Measurements from ENCODE around the gene LRRC30. TPM values are rescaled to one million over a fixed set of nuclear protein-coding genes. Genes with fewer than 3 reads are reported as not detected.

Gene LRRC30
- not detected for total RNA-seq

DNA sequence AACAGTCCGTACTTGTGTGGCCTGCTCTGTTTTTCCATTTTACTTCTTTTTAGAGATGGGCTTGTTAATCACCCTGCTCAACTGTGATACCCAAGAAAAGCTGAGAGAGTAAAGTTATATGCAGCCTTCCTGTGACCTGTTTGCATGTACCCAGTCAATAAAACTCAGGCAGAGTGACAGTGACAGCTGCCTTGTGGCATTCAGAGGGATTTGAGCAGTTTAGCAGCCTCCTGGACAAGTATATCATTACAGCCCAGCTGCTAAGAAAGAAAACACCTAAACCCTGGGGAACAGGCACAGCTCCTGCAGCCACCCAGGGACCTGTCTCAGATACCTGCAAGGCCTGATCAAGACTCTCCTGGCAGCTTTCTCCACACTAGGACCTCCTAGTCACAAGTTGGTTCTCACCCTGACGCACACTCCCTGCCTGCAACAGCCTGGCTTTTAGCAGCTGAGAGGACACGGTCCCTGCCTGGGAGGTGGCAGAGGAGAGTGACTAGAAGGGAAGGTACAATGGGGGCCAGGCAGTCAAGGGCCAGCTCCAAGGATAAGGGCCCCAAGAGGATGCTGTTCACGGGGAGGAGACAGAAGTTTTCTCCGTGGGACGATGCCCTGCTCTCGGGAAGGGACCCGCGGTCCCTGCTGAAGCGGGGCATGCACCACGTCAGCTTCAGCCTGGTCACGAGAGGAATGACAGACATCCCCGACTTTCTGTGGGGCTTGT is at the start of gene LRRC30:
LRRC30 (plus strand) TSS at position 464 of the 724 bp plus-strand sequence; CDS start at position 514, 50 bp downstream.
- no peak within 1 kb of the TSS for H3K4me3 ChIP-seq
- no peaks in the 10 kb centered on the region for H3K27me3 ChIP-seq
- H3K36me3 ChIP-seq: no peaks in the 10 kb centered on the region
- H3K27ac ChIP-seq: no peak within 1 kb of the TSS
- no peaks in the 10 kb centered on the region for H3K4me1 ChIP-seq
- H3K9me3 ChIP-seq: no peaks in the 10 kb centered on the region
- intact Hi-C loops (cut with DNase I; ENCODE audit: low total_unique reads): no loop called here
- TF ChIP-seq CTCF (IDR thresholded peaks at IDR 0.05): no peak
- TF ChIP-seq POLR2A (IDR thresholded peaks at IDR 0.05): no peak
- DNase-seq: no peak

DNA sequence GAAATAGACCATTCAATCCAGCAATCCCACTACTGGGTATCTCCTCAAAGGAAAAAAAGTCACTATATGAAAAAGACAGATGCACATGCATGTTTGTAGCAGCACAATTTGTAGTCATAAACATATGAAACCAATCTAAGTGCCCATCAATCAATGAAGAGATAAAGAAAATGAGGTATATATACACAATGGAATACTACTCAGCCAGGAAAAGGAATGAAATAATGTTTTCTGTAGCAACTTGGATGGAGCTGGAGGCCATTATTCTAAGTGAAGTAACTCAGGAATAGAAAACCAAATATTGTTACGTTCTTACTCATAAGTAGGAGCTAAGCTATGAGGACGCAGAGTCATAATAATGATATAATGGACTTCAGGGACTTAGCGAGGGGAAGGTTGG is 45.2 kb upstream of the LRRC30 start:
- Histone ChIP-seq H3K27me3 (no peaks in the 10 kb centered on the region), H3K36me3 (no peaks in the 10 kb centered on the region), H3K4me3 (no peak overlapping the region)

GRCh38 chr18:7190547-7191156 is 40.2 kb upstream of the LRRC30 start:
- no peak for DNase-seq
- TF ChIP-seq POLR2A (IDR thresholded peaks at IDR 0.05): no peak
- TF ChIP-seq CTCF (IDR thresholded peaks at IDR 0.05): no peak
- intact Hi-C loops (cut with DNase I; ENCODE audit: low total_unique reads): no loop called here
- H3K36me3 ChIP-seq: no peaks in the 10 kb centered on the region
- no peak overlapping the region for H3K4me3 ChIP-seq
- no peak overlapping the region for H3K27ac ChIP-seq
- no peaks in the 10 kb centered on the region for H3K27me3 ChIP-seq
- no peaks in the 10 kb centered on the region for H3K4me1 ChIP-seq
- no peaks in the 10 kb centered on the region for H3K9me3 ChIP-seq

More for the DNA sequence above, 45.2 kb upstream of the LRRC30 start:
- Histone ChIP-seq H3K27ac (no peak overlapping the region), H3K4me1 (no peaks in the 10 kb centered on the region), H3K9me3 (no peaks in the 10 kb centered on the region)
- no peak for TF ChIP-seq CTCF (IDR thresholded peaks at IDR 0.05)
- no peak for TF ChIP-seq POLR2A (IDR thresholded peaks at IDR 0.05)
- DNase-seq: no peak
- intact Hi-C loops (cut with DNase I; ENCODE audit: low total_unique reads): no loop called here

- H3K4me3 ChIP-seq: no peak overlapping the region
- no peak overlapping the region for H3K27ac ChIP-seq
- H3K36me3 ChIP-seq: no peaks in the 10 kb centered on the region
- no peak for TF ChIP-seq CTCF (IDR thresholded peaks at IDR 0.05)
- no peak for TF ChIP-seq POLR2A (IDR thresholded peaks at IDR 0.05)
- intact Hi-C loops (cut with DNase I; ENCODE audit: low total_unique reads): no loop called here
- H3K4me1 ChIP-seq: no peaks in the 10 kb centered on the region
- no peaks in the 10 kb centered on the region for H3K9me3 ChIP-seq
- DNase-seq: no peak
- H3K27me3 ChIP-seq: no peaks in the 10 kb centered on the region
Measured at GRCh38 chr18:7191736-7192135, 39.2 kb upstream of the LRRC30 start.

- TF ChIP-seq POLR2A (IDR thresholded peaks at IDR 0.05): no peak
- TF ChIP-seq CTCF (IDR thresholded peaks at IDR 0.05): no peak
- no peaks in the 10 kb centered on the region for H3K27me3 ChIP-seq
- intact Hi-C loops (cut with DNase I; ENCODE audit: low total_unique reads): no loop called here
- DNase-seq: no peak
- no peaks in the 10 kb centered on the region for H3K4me1 ChIP-seq
- no peak overlapping the region for H3K4me3 ChIP-seq
- no peaks in the 10 kb centered on the region for H3K36me3 ChIP-seq
- H3K27ac ChIP-seq: no peak overlapping the region
- no peaks in the 10 kb centered on the region for H3K9me3 ChIP-seq
Measured at GRCh38 chr18:7195266-7195665, 35.6 kb upstream of the LRRC30 start.

Data from uterus (tissue), 4 donors.